ENCODE measurements around the gene PNPLA2.

GRCh38 chr11:813072-813455 is 5.7 kb upstream of the PNPLA2 start:
- TF ChIP-seq ZC3H10 (CRISPR knock-in tag; IDR thresholded peaks at IDR 0.05) = no peak
- TF ChIP-seq ARNTL (CRISPR knock-in tag; IDR thresholded peaks at IDR 0.05; ENCODE audit: borderline replicate concordance, low read depth) = no peak
- TF ChIP-seq ZFP3 (CRISPR knock-in tag; IDR thresholded peaks at IDR 0.05) = no peak
